IPS-NIHi7 (cell line): ENCODE data around the gene KCNT1.
"Not testable (repeated sequence)": the region's sequence is repeated elsewhere in the genome, so short reads cannot be mapped to it uniquely, and the experiment has no call there.

ENCODE experiments used
- DNase-seq: peaks from one replicate; pipeline ENCODE4 v3.0.0; 2012; ENCODE audit warnings: mixed read lengths; ENCODE audit errors: extremely low spot score

The KCNT1 gene

DNA sequence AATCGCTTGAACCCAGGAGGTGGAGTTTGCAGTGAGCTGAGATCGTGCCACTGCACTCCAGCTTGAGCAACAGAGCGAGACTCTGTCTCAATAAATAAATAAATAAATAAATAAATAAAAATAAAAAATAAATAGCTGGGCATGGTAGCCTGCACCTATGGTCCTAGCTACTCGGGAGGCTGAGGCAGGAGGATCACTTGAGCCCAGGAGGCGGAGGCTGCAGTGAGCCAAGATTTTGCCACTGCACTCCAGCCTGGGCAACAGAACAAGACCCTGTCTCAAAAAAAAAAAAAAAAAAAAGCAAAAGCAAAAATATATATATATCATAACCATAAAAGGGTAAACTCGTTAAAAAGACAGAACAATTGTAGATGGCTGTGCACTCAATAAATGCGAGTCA is 29.2 kb upstream of the KCNT1 start:
- DNase-seq = not testable (repeated sequence)

DNA sequence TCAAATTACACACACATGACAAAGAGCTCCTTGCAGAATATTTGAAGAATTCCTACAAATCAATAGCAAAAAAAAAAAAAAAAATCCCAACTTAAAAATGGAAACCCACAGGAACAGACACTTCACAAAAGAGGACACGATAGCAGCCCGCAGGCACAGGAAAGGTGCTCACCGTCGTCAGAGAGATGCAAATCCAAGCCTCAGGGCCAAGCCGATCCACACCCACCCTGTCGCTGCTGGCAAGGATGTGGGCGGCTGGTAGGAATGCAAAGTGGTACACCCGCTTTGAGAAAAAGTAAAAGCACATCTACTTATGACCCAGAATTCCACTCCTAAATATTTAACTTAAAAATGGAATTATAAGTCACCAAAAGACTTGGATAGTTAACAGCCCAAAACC is 28.0 kb upstream of the KCNT1 start:
- no peak for DNase-seq

DNA sequence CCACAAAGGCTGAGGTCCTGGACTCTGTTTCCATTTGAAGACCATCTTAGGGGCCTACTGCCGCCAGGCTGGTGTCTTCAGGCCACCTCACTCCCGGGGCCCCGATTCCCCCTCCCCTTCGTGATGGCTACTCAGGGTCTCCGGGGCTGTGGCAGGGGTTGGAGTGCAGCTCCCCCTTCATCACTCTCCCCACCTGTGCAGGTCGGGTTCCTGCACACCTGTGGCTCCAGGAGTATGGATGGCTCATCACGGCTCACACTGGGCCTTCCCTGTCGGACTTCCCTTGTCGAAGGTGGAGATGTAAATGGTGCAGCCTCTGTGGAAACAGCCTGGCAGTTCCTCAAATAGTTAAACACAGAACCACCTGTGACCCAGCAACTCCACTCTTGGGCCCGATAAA is 27.0 kb upstream of the KCNT1 start:
- no peak for DNase-seq

DNA sequence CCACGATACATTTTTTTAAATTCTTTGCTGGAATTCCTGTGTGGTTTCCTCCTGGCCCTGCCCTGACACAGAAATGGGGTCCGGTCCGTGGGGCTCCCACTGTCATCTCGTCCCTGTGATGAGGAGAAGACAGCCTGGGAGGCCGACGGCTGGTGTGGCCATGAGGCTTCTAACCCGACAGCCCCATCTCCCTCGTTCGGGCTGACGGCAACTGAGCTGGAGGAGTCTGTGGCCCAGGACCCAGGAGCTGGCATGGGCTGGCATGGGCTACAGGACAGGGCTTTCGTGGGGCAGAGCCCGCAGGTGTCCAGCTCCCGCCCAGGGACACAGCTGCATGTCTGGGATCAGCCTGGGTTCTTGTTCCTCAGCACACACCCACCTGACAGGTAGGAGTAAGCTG is 25.1 kb upstream of the KCNT1 start:
- DNase-seq = no peak

DNA sequence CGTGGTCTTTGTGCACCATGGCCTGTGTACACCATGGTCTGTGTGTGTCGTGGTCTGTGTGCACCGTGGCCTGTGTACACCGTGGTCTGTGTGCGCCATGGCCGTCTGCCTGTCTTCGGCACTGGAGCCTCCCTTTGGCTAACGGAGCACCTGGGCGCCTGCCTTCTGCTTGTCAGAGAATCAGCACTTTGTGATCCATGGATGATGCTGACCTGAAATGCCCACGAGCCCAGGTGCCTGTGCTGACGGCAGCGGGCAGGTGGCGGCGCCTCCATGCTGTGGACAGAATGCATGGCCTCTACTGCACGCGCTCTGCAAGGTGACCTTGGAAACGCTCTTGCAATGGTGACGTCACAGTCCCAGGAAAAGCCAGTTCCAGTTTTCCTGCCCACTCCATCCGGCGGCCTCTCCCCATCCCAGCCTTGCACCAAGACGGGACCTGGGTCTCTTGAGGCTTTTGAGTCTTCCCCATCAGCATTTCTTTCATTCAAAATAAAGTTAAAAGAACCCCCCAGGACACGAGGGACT is 24.3 kb upstream of the KCNT1 start:
- DNase-seq = no peak

DNA sequence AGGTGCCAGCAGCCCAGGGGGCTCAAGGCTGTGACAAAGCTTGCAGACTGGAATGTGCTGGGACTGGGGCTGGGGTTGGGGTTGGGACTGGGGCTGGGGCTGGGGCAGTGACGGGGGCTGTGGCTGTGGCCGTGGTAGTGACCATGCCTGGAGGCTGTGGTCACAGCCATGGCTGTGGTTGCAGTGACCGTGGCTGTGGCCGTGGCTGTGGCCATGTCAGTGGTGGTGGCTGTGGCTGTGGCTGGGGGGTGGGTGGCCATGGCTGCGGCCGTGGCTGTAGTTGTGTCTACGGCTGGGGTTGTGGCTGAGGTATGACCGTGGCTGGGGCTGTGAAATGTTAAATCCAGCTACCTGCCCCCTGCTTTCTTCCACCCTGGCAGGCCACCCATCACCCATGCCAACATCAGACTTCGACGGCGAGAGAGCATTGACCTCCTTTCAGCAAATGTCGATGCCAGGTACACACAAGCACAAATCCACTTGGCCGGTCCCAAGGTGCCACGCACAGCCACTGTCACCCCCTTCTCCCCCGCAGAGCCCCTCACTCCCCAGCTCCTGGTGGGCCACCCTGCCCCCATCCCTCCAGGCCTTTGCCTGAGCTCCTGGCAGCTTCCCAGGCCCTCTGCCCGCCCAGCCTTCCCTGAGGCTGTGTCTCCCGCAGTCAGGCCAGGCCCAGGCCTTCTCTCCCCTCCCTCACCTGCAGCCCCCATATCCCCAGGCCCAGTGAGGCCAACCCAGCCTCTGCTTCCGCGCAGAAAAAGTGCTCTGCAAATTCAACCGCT is 23.6 kb upstream of the KCNT1 start:
- DNase-seq = no peak

DNA sequence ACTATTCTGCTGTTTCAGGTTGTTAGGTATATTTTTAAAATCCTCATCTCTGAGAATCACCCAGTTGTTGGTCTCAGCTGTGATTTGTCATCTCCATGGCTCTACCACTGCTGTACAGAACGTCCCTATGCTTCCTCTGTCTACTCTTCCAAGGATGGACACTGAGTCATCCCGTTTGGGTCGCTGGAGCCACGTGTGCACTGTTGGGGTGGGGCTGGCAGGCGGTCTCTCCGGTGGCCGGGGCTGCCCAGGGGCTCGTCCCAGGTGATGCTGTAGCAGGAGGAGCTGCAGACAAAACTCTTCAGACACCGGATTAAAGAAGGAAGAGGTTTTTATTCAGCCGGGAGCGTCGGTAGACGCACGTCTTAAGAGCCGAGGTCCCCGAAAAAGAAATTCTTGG is 21.9 kb upstream of the KCNT1 start:
- no peak for DNase-seq

DNA sequence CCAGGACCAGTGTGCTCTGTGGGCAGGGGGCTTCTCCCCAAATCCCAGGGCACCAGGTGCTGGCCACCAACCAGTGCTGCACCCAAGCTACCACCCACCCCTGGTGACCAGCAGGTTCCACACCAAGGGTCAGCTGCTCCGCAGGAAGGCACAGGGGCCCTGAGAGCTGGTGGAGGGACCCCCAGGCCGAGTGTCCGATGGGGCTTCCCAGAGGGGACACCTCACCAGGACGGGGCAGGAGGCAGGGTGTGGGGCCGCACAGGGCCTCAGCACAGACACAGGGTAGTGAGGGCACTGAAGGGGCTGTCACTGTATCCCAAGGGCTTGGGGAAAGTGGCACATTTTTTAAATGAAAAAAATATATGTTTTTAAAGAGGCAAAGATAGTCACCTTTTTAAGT is 20.8 kb upstream of the KCNT1 start:
- DNase-seq = no peak

DNA sequence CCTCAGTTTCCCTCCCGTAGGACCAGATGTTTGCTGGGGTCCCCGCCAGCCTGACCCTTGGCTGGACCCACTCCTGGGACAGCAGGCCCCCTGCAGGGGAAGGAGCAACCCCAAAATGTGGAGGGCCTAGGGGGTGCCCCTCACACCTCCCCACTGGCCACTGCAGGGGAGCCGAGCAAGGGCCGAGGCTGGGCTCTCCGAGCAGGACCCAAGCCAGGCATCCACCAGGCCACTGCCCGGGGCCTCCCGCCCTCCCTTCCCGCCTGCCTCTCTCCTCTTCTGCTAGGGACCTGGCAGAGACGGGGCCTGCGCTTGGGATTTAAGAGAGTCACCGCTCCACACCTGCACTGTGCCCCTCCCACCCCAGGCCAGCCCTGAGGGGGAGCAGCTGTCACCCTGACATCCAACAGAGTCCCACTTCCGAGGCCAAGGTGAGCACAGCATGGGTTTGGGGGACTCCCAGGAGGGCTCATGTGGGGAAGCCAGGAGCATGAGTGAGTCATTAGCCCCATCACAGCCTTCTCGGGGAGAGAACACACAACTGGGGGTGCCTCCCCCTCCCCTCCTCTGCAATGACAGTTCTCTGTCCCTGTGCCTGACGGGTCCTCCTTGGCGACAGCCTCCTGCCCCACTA is 18.5 kb upstream of the KCNT1 start:
- no peak for DNase-seq

DNA sequence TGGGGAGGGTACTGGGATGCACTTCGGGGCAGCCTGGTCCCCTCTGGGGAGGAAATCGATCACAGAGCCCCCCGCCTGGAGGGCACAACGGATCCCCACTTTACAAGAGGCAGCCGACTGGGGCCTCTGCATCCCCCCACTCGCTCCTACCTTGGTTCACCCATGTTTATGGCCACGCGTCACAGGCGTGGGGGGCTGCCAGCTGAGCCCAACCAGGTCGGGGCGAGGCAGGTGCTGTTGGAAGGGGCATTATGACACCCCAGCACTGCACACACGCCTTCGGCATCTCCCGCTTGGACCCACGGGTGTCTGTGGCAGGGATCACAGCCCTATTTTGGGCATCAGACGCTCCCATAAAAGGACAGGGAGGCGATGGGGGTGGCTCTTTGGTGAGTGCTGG is 17.3 kb upstream of the KCNT1 start:
- no peak for DNase-seq

DNA sequence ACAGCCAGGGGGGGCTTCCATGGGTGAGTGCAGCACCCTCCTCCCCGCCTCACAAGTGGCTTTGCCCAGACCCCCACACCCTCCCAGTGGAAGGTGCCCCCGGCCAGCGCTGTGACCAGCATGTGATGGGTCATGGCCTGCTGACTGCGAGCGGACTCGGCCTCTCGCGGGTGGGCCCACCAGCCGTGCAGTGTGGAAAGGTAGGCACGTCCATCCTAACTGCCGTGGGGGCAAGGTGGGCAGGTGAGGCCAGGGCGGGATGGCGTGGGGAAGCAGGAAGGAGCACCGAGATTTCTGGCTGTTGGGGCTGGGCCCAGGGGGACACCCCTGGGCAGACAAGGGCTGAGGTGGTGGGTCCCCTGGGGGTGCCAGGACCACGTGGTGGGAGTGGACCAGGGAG is 14.8 kb upstream of the KCNT1 start:
- no peak for DNase-seq

DNA sequence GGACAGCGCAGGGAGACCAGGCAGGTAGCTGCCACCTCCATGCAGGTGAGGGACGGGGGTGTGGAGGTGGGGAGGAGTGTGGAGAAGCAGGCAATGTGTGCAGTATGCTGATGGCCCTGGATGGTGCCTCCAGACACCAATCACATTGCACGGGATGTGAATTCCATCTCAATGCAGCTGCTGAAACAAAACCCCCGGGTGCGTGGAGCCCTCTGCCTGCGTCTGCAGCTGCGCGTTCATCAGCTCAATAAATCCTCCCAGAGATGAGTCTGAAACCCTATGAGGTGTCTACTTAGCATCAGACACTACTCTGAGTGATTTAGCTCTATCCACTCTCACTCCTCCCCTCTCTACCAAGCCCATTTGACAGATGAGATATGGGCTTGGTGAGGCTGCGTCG is 13.0 kb upstream of the KCNT1 start:
- no peak for DNase-seq

DNA sequence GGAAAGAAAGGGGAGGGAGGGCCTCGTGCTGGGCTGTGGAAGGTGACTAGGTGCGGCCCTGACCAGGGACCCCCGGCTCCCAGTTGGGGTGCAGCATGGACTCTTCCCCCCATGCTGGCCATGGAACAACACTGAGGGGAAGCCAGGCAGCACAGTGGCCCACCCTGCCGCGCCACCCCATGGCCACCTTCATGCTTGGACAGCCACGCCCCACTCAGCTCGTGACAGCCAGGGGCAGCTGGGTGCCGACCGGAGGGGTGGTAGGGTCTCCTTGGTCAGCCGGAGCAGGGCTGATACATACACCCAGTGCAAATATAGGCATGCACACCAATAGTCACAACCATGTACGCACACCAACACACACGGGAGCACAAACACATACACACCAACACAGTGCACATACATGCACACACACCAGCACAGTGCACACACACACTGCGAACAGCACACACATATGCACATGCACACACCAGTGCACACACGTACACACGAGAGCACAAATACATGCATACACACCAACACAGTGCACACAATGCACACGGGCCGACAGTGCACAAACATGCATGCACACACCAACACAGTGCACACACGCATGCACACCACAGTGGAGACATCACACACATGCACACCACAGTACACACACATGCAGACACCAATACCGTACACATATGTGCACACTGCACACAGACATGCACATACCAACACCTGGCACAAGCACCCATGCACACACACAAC is 11.0 kb upstream of the KCNT1 start:
- no peak for DNase-seq

DNA sequence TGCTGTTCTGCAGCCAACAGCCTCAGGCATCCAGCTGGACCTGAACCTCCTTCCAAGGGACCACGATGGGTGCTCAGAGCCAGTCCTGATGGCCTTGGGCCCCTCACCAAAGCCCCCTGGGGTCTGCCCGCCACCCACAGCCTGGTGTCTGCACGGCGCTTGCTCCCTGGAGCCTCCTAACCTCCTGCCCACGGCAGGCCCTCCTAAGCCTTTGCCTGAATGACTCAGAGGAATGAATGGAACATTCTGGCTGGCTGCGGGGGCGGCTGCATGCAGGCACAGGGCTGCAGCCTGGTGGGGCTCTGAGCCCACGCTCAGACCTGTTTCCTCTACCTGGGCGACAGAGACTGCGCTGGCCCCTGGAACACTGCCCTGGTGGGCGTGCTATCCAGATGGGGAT is 9.6 kb upstream of the KCNT1 start:
- peak; percentile 56 for DNase-seq

DNA sequence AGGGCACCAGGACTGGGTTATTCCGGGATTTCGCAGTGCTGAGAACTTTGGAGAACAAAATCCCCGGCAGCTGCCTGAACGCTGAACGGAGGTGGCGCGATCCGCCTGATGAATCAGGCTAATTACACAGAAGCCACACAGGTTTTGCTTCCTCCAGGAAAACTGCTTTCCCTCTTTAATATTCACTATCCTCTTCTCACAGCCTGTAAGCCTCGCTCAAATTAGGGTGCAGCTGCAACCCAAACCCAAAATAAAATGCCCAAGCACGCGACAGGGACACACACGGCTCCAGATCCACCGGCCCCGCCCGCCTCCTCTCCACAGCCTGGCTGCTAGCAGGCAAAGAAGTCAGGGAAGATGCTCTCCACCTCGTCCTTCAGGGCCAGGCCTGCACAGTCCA is 8.7 kb upstream of the KCNT1 start:
- DNase-seq = no peak

DNA sequence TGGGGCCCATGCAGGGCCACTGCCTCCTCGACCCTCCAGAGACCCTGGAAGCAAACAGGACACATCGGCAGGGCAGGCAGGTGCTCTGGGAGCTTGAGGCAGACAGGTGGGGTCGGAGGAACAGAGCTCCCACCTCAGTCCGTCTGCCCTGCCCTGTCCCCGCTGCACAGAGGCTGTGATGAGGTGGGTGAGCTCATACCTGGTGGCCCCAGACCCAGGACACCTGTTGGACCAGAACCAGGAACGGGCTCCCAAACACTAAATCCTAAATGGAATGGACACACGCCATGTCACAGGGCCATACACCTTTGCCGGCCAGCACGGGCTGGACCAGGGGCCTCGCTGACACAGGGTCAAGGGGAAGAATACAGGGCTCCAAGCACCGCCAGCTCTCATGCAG is 8.2 kb upstream of the KCNT1 start:
- no peak for DNase-seq

DNA sequence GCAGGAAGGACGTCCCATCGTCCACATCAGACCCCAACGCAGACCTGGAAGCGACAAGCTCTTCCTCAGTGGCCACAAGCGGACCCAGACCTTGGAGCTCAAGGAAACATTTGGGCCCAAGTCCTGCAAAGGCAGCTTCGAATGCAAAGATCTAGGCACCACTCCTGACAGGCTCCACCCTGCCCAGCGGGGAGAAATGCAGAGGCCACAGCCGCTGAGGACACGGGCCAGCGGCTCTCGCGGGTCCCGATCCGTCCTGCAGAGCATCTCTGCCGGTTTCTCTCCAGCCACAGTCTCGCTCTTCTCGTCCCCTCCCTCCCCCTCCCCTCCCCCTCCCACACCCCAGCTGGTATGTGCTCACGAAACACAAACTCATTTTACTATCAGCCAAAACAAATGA is 7.6 kb upstream of the KCNT1 start:
- no peak for DNase-seq

DNA sequence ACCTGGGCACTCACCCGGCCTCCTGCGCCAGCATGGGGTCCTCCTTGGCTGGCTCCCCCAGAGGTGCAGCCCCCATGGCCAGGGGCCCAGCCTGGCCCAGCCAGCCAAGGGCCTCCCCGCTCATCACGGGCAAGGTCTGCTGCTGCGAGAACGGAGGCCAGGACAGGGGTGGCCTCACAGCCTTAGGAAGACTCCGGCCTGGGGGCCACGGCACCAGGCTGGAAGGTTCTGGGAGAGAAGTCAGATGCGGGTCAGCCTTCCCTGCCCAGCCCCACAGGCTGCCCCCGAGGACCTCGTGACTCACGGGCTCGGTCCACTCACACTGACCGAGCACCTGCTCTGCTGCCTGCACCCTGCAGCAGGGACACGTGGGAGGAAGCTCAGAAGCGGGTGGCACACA is 6.9 kb upstream of the KCNT1 start:
- no peak for DNase-seq

DNA sequence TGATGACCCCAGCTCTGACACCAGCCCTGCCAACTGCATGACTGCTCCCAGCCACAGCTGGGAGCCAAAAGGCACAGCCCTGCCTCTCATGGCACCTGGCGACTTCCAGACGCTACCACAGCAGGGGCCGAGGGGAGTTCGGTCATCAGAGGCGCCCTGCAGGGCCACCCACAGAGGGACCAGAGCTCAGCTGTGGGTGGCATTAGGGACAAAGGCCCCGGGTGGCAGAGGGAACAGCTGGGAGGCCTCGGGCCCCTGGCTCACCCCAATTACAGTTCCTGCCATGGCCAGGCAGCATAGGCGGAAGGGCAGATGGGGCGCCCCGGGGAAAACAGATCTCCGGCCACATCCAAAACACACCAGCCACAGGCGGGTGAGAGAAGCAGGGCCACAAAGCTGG is 6.3 kb upstream of the KCNT1 start:
- no peak for DNase-seq

DNA sequence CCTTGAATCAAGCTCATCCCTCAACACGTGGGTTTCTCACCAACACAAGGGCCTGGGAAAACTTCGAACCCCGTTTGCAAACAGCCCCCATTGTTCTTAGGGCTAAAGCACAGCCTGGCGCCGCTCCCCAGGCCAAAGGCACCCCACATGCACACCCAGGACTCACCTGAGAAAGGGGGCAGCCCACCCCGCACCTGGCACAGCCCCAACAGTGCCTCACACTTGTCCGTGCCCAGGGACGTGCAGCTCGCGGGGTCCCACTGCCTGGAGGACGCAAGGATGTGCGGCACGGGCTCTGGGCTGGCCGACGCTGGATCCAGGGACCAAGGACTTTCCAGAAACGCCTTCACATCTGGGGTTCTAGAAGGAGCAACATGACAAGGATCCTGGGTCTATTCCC is 5.5 kb upstream of the KCNT1 start:
- DNase-seq = no peak

DNA sequence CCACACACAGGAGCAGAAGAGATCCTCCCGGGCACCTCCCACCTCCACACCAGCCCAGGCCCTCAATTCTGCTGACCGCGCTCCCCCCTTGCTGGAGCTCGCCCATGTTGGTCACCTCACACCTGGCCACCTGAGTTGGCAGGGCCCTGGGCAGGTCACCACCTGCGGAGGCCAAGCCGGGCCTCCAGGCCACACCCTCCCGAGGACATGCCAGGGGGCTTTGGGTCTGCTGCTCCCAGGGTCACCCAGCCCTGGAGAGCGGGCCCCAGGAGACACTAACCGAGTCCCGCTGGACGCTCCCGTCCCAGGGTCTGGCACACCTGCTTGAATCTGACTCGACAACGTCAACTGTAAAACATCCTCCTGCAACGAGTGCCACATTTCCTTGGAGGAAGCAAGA is 4.8 kb upstream of the KCNT1 start:
- no peak for DNase-seq

DNA sequence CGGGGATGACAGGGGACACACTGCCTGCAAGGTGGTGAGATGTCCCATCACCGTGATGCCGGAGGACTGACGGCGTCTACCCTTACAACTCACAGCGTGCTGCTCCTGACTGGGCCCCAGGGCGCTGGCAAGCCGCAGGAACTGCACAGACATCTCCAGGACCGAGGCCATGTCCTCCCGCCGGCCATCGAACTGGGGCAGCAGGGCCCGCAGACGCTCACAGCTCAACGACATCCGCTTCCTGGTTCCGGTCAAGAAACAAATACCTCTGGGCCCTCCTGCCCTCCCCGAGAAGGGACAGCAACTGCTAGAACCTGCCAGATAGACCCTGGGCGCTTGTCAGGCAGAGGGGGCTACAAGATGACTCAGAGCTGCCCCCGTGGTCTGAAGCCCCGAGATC is 3.7 kb upstream of the KCNT1 start:
- no peak for DNase-seq

DNA sequence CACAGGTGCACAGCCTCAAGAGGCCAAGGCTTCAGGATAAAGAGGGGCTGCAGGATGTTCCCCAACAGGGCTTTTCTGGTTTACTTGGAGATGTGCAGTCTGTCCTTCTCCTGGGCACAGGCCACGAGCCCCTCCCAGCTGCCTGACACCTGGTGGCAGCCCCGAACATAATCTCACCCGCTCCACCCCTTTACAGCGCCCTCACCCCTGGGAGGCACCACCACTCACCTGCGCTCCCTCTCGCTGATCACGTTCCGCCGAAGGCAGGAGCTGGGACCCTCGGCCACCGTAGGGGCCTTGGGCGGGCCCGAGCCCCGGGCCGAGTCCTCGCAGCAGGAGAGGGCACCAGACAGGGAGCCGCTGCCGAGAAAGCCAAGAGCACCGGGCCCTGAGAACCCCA is 3.2 kb upstream of the KCNT1 start:
- peak; percentile 48 for DNase-seq
